Measurements from ENCODE around the gene DYNLT4. TPM values are rescaled to one million over a fixed set of nuclear protein-coding genes. Genes with fewer than 3 reads are reported as not detected.
"Not testable (repeated sequence)": the region's sequence is repeated elsewhere in the genome, so short reads cannot be mapped to it uniquely, and the experiment has no call there.

DYNLT4 gene
- total RNA-seq, 1 experiment from 2014 or later, result 10.4 TPM

DNA sequence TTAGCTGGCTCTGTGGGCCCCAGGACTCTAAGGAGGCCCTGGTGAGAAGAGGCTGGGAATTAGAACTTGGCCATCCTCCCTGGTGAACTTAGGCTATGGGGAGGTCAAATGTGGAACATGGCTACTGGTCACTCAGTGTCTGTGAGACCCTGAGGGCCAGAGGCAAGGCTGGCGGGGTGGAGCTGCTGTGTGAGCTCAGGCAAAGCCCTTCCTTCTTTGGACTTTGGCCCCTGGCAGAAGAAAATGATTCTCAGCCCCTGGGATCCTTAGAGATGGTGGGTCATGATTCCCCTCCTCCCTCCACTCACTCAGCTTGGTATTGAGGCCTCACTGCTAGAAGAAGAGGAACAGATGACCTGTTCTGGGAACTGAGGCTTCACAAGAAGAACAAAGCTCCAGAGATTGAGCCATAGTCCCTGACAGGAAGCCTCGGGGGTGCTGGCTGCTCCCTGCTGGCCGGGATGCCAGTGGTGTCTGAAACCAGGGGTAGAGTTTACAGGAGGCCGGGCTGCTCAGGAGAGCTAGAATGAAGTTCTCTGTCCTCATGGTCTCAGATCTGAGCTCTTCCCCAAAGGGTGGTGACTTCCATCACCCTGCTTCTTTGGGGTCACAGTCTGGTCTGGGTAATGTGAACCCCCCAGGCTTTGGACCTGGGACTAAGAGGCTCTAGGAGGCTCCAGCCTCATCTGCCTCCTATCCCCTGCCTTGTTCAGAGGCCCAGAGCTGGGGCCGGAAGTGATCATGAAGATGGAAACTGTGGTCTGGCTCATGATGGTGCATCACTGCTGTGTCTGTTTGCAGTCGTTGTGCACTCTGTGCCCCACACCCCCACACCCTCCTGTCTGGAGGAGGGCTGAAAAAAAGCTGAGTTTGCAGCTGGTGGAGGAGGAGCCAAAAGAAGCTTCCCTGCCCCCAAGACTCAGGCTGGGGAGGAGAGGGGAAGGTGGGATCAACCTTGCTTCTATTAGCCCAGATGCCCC lies 2.1 kb upstream of the DYNLT4 start:
- peak; percentile 80 for DNase-seq (ENCODE audit: low spot score)

DNA sequence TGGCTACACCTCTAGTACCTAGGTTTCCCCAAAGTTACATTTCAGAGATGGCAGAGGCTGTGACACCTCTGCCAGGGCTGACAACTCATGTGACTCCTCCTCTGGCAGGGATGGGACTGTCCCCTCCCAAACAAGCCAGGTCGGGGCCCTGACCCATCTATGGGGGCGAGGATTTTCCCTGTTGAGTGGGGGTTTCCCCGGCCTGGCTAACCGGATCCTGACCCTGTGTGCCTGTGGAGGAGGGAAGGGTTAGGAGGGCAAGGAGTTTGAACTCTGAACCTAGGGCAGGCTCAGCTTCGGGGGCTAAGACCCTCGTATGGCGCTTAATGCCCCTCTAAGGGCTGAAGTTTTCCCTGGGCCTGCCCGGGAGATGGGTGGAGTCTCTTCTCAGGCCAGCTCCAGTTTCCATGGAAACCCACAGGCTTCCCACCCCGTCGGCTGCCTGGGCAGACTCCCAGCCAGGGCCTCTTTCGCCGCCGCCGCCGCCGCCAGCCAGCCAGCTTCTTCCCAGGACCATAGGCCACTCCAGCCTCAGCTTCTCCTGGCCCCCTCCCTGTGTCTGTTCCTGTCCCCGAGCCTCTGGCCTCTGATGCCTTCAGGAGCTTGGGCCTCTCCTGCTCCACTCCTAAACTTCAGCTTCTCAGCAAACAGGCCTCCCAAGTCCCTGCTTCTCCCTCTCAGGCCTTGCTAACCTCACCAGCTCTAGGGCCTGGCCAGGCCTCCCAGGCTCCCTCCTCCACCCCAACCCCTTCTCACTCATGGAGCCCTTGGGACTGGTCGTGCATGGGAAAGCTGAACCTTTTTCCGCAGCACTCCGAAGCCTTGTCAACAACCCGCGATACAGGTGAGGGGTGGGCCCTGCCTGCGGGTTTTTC lies 1.1 kb upstream of the DYNLT4 start, which contains the start of gene BTBD19:
Gene BTBD19, plus strand, starts transcription at position 461 of the 875 bp plus-strand sequence. Its CDS starts 298 bp downstream, at position 759.
- peak; percentile 61 for DNase-seq (ENCODE audit: low spot score)

DNA sequence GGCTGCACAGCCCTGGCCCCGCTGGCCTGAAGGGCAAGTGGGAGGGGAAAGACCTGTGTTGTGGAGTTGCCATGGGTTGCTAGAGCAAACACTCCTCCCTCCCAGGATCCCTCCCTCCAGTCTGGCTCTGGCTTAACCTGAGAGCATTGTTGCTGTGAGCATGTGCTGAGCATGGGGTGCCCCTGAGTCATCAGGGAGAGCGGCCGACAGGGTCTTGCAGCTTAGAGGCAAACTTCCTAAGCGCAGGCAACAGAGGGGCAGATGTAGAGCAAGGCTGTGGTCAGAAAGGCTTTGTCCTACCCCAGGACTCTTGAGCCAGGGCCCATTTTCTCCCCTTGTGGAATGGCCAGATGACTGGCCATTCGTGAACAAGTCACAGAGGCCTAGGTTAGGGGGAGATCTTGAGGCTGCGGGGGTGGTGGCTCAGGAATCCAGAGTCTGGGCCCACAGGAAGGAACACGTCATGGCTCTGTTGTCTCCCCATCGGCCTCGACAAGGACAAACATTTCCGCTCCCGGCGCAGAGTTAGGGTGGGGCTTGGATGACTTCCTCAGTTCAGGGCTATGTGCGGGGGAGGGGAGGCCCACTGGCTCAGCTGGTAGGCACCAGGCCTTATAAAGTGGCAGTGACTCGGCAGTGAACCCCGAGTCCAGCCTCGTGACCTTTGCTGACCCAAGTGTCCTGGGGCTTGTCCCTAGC lies 362 bp upstream of the DYNLT4 start:
- peak; percentile 99 for DNase-seq (ENCODE audit: low spot score)

DNA sequence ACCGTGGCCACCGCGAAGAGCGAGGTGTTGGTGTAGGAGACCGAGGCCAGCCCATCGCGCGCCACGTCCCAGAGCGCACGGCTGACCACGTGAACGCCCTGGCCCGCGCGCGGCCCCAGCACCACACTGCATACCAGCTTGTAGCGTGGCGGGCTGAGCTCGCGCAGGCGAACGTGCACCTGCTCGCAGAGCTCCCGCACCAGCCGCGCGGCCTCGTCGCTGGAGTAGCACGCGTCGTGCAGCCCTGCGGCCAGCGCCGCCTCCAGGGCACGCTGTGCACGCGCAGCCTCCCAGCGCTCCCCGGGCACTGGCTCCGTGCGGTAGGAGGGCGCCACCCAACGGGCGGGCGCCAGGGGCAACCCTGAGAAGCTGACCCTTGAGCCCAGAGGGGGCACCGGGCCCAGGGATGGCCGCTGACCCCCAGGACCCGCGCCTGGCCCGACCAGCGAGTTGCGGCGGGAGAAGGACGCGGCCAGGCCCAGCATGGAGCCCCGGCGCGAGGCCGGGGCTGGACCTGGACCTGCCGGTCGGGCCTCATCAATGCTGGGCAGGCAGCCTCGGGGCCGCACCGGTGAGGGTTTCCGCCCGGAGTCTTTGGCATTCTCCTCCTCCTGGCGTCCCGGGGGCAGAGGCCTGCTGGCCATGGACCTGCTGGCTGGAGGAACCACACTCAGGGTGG lies 987 bp downstream of the DYNLT4 start:
- DNase-seq (ENCODE audit: low spot score), result no peak

DNA sequence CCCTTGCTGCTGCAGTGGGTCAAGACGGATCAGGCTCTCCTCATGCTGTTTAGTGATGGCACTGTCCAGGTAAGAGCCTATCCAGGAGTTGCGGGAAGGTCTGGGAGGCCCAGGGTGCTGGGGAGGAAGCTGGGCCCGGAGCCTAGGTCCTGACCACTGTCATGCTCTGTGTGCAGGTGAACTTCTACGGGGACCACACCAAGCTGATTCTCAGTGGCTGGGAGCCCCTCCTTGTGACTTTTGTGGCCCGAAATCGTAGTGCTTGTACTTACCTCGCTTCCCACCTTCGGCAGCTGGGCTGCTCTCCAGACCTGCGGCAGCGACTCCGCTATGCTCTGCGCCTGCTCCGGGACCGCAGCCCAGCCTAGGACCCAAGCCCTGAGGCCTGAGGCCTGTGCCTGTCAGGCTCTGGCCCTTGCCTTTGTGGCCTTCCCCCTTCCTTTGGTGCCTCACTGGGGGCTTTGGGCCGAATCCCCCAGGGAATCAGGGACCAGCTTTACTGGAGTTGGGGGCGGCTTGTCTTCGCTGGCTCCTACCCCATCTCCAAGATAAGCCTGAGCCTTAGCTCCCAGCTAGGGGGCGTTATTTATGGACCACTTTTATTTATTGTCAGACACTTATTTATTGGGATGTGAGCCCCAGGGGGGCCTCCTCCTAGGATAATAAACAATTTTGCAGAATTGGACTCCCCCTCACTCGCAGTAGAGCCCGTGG lies 1.7 kb downstream of the DYNLT4 start:
- DNase-seq (ENCODE audit: low spot score), result peak; percentile 29

DNA sequence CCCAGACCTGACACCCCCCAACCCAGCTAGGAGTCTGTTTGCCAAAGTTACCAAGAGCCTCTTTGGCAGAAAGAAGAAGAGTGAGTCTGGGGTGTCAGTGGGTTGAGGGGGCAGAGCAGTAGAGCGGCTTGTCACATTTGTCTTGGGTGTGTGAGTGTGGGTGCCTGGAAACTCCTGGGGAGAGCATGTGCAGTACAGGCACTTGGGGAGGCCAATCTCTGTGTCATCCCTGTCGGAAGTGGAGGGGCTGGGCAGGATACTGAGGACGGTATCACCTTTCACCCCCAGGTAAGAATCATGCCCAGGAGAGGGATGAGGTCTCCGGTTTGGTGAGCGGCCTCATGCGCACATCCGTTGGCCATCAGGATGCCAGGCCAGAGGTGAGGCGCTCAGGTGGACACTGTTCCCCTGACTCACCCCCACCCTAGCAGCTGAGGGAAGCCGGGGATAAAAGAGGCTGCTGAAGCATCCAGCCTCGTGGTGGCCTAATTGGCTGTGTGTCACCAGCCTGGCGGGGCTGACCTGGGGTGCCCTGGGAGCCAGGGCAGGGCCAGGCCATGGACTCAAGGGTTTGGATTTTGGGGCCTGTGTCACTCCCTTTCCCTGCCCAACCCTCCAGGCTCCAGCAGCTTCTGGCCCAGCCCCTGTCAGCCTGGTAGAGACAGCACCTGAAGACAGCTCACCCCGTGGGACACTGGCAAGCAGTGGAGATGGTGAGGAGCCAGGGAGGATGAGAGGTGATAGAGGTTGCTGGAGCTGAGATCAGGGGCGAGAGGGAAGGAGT lies 3.6 kb downstream of the DYNLT4 start:
- DNase-seq (ENCODE audit: low spot score), result peak; percentile 9

DNA sequence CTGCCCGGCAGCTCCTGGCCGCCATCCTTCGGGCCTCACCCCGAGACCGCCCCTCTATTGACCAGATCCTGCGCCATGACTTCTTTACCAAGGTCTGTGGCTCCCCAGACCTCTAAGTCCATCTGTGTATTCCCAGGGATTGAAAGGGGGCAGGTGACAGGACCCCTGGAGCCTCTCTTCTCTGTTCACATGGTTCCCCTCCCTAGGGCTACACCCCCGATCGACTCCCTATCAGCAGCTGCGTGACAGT lies 4.2 kb downstream of the DYNLT4 start:
- DNase-seq (ENCODE audit: low spot score), result no peak

DNA sequence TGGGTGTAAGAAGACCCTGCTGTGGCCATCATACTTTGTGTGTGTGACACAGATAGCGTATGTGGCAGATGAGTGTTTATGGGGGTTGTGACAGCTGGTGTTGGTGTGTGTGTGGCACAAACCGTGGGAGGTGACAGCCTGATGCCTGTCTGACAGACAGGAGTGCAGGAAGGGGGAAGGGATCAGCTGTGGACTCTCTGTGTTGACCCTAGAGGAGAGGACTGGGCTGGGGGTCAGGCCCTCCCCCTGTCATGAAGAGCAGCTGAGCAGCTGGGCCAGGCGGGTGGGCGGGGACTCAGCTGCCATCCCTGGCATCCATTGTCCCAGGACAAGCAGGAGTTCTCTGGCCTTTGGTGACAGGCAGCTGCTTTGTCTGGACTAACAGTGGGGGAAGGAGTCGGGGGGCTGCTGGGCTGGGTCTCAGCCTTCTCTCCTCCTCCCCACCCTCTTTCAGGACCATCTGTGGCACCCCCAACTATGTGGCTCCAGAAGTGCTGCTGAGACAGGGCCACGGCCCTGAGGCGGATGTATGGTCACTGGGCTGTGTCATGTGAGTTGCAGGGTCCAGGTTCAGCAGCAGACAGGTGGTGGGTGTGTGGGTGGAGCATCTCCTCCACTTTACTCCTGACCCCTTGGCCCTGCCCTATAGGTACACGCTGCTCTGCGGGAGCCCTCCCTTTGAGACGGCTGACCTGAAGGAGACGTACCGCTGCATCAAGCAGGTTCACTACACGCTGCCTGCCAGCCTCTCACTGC lies 4.7 kb downstream of the DYNLT4 start:
- DNase-seq (ENCODE audit: low spot score), result peak; percentile 16

DNA sequence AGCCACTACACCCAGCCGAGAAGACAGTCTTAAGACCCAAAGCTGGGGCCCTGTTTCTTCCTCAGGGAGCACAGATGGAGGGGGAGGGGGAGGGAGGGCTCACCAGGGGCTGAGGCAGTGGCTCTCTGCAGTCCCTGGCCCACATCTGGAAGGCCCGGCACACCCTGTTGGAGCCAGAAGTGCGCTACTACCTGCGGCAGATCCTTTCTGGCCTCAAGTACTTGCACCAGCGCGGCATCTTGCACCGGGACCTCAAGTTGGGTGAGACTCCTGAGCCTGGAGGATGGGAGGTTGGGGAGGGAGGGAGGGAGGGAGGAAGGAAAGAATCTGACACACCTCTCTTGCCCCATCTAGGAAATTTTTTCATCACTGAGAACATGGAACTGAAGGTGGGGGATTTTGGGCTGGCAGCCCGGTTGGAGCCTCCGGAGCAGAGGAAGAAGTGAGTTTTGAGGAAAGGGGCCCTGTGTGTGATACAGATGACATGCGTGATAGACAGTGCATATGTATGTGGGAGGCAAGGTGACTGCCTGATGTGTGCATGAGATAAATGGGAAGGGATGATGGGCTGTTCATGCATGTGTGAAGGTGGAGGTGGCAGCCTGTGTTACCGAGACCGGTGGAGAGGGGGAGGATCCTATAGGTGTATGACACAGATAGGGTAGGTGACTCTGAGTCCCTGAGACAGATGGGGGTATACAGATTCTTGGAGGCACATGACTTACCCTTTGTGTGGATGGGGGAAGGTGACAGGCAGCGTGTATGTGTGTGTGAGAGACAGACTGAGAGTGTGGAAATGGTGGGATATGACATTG lies 5.5 kb downstream of the DYNLT4 start:
- peak; percentile 43 for DNase-seq (ENCODE audit: low spot score)

DNA sequence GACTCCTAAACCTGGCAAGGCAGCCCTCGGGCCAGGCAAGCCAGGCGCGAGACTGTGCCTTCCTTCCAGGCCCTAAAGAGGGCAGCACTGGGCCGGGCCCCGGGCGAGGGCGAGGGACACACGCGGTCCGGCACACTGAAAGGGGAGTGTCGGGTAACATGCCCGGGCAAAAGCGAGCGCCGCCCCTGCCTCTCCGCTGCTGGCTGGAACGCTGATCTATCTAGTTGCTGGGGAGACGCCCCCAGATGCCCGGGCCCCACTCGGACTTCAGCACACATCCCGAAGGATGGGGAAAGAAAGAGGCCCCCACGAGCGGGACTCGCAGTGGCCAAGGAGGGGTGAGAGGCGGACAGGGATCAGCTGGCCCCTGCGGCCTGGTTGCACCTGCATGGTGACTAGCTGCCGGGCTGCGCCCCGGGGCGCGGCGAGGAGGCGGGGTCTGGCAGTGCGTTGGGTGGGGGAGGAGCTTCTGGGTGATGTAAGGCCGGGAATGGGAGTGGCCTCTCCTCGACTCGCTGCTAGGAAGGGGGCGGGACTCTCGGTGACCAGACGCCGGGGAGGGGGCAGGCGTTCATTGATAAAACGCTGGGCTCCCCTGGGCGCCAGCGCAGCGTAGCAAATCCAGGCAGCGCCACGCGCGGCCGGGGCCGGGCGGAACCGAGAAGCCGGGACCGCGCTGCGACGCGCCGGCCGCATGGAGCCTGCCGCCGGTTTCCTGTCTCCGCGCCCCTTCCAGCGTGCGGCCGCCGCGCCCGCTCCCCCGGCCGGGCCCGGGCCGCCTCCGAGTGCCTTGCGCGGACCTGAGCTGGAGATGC lies 7.2 kb downstream of the DYNLT4 start, which contains the start of gene PLK3:
Gene PLK3, plus strand, starts transcription at position 608 of the 815 bp plus-strand sequence. Its CDS starts 87 bp downstream, at position 695.
- DNase-seq (ENCODE audit: low spot score), result peak; percentile 98

DNA sequence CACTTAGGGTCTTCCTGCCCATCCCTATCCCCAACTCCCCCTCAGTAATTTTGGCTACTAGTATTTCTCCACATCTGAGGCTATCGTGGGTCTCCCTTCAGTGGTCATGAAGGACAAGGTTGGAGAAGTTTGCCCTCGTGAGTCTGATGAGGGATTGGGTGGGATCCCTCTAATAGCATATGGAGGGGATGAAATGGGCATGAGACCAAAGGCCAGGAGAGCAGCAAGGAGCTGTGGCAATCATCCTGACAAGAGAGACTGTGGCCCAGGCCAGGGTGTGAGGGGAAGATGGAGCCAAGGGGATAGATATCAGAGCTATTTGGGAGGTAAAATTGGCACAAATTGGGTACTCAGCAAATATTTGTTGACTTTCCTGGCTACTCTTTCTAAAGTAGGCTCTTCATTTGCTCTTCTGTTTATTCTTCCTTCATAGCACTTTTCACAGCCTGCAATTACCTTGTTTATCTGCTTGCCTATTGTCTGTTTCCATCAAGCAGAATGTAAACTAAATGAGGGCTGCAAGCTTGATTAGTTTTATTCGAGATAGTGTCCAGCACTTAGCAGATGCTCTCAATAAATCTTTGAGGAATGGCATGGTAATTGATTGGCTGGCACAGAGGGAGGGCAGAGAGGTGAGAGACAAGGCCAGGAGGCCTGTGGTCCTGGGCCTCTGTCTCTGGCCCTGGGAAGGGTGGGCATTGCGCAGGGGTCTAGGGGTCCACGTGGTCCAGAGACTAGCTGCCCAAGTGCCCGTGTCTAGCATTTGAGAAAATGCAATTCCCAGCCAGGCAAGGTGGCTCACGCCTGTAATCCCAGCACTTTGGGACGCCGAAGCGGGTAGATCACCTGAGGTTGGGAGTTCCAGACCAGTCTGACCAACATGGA lies 8.4 kb downstream of the DYNLT4 start:
- DNase-seq (ENCODE audit: low spot score), result no peak

DNA sequence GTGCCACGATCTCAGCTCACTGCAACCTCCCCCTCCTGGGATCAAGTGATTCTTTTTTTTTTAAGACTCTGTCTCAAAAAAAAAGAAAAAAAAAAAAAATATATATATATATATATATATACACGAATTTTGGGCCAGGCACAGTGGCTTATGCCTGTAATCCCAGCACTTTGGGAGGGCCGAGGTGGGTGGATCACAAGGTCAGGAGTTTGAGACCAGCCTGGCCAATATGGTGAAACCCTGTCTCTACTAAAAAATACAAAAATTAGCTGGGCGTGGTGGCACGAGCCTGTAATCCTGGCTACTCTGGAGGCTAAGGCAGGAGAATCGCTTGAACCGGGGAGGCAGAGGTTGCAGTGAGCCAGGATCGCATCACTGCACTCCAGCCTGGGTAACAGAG lies 9.3 kb downstream of the DYNLT4 start:
- not testable (repeated sequence) for DNase-seq (ENCODE audit: low spot score)

DNA sequence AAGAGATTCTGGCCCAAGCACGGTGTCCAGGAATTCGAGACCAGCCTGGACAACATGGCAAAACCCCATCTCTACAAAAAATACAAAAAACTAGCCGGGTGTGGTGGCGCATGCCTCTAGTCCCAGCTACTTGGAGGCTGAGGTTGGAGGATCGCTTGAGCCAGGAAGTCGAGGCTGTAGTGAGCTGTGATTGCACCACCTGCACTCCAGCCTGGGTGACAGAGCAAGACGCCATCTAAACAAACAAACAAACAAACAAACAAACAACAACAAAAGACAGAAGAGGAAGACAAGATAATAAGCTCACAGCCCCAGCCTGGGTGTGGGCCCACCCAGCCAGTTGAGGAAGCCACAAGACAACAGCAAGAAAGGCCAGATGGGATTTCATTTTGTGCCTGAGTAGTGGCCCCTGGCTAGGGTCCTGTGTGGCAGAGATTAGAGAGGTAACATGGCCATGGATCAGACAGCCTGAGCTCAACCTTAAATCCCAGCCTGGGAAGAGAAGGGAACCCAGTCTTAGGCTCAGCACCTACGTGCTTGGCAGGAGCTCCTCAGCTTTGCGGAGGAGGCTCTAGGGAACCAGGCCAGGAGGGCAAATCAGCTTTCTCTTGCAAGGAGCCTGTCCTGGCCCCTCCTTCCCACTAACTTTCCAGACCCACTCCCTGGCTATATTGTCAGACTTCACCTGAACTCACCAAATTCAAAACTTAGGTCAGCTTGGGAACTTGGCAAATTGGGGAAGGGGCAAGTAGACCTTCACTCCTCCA lies 14.2 kb downstream of the DYNLT4 start:
- DNase-seq (ENCODE audit: low spot score), result no peak

DNA sequence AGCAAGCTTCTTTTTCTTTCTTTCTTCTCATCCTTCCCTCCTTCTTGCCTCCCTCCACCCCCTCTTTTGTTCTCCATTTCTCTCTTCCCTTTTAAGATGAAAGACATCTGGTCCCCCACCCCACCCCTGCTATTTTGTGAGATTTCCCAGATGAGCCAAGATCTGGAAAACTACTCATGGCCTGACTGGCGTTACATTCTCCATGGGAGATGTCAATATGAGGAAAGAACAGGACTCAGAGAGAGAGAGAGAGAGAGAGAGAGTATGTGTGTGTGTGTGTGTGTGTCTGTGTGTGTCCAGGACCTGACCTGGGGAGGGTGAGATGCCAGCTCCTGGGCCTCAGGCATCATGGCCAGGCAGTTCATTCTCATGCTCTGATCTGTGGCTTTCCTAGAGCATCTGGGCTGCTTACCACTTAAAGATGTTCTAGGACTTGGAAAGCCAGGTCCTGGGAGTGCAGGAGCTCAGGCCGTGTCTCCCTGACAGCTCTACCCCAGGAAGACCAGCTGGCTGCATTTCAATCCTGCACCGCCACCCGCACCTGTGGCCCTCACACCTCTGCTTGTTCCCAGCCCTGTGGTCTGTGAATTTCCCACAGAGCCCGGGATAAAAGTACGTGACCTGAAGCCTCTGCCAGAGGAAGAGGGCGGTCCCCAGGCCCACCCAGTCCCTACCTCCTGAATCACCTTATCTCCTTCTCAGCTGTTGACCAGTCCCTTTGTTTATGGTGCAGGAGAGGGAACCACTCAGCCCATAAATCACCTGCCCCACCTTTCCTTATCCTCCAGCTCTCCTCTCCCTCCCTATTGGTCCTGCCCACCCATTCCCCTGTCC lies 16.0 kb downstream of the DYNLT4 start:
- DNase-seq (ENCODE audit: low spot score), result peak; percentile 64
